HepG2 (cell line): Measurements from ENCODE around the gene TBX21.

Experiments
- CBX2 ChIP-seq, 2 experiments: fragments of 200-600 bp in 1 of 2; sonication (generic); formaldehyde crosslinking in 1 of 2; IDR thresholded peaks; 2 replicates each; pipeline versions ENCODE4 v1.7.0 to v1.8.1; 2018 to 2022; ENCODE audit warnings: low read depth in 2 of 2, low read length in 1 of 2, mild to moderate bottlenecking in 1 of 2, missing genetic modification reagents in 1 of 2
- CTCF ChIP-seq: sonication (generic); formaldehyde crosslinking; IDR thresholded peaks from 2 replicates; pipeline ENCODE4 v1.5.0; 2020; ENCODE audit warnings: mild to moderate bottlenecking, missing genetic modification reagents, moderate library complexity
- HCFC1 ChIP-seq: fragments of 150-350 bp; IDR thresholded peaks from 2 replicates; pipeline ENCODE4 v1.6.1; 2014; ENCODE audit warnings: low read depth, low read length
- NFYC ChIP-seq: IDR thresholded peaks from 2 replicates; pipeline ENCODE4 v1.6.1; 2016; ENCODE audit warnings: missing genetic modification reagents, missing compliant biosample characterization
- SRSF4 ChIP-seq: fragments of 200-400 bp; formaldehyde crosslinking; IDR thresholded peaks from one replicate; pipeline ENCODE4 v1.6.1; 2018; ENCODE audit warnings: mild to moderate bottlenecking, low read depth, low read length, moderate library complexity; ENCODE audit not compliant: poor library complexity, severe bottlenecking
- ZNF891 ChIP-seq: sonication (generic); formaldehyde crosslinking; IDR thresholded peaks from 2 replicates; pipeline ENCODE4 v1.5.0; 2020; ENCODE audit warnings: mild to moderate bottlenecking, missing genetic modification reagents

GRCh38 chr17:47733047-47733673, at the start of gene TBX21:
- no peak for TF ChIP-seq SRSF4
- no peak for TF ChIP-seq CBX2 (IDR thresholded peaks at IDR 0.05; ENCODE audit: low read depth, low read length)
- TF ChIP-seq CBX2 (CRISPR knock-in tag; IDR thresholded peaks at IDR 0.05; ENCODE audit: low read depth) = no peak; the same call in 1 of the 2 replicates
- TF ChIP-seq CTCF (CRISPR knock-in tag) = peak; percentile 66
- TF ChIP-seq HCFC1 = no peak
- TF ChIP-seq NFYC (CRISPR knock-in tag) = no peak
- TF ChIP-seq ZNF891 (CRISPR knock-in tag) = no peak
